ENCODE data around the gene UGGT2.
"Not testable (repeated sequence)": the region's sequence is repeated elsewhere in the genome, so short reads cannot be mapped to it uniquely, and the experiment has no call there.

UGGT2 gene, protein sequence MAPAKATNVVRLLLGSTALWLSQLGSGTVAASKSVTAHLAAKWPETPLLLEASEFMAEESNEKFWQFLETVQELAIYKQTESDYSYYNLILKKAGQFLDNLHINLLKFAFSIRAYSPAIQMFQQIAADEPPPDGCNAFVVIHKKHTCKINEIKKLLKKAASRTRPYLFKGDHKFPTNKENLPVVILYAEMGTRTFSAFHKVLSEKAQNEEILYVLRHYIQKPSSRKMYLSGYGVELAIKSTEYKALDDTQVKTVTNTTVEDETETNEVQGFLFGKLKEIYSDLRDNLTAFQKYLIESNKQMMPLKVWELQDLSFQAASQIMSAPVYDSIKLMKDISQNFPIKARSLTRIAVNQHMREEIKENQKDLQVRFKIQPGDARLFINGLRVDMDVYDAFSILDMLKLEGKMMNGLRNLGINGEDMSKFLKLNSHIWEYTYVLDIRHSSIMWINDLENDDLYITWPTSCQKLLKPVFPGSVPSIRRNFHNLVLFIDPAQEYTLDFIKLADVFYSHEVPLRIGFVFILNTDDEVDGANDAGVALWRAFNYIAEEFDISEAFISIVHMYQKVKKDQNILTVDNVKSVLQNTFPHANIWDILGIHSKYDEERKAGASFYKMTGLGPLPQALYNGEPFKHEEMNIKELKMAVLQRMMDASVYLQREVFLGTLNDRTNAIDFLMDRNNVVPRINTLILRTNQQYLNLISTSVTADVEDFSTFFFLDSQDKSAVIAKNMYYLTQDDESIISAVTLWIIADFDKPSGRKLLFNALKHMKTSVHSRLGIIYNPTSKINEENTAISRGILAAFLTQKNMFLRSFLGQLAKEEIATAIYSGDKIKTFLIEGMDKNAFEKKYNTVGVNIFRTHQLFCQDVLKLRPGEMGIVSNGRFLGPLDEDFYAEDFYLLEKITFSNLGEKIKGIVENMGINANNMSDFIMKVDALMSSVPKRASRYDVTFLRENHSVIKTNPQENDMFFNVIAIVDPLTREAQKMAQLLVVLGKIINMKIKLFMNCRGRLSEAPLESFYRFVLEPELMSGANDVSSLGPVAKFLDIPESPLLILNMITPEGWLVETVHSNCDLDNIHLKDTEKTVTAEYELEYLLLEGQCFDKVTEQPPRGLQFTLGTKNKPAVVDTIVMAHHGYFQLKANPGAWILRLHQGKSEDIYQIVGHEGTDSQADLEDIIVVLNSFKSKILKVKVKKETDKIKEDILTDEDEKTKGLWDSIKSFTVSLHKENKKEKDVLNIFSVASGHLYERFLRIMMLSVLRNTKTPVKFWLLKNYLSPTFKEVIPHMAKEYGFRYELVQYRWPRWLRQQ (N-terminal part only)

GRCh38 chr13:96053003-96053703, at the start of gene UGGT2:
TSS of gene UGGT2 (minus strand) at chr13:96053401. CDS start at chr13:96053312, 89 bp downstream.
- DNase-seq, result no peak

GRCh38 chr13:96100457-96101220, 47.4 kb upstream of the UGGT2 start:
- DNase-seq, result no peak

DNA sequence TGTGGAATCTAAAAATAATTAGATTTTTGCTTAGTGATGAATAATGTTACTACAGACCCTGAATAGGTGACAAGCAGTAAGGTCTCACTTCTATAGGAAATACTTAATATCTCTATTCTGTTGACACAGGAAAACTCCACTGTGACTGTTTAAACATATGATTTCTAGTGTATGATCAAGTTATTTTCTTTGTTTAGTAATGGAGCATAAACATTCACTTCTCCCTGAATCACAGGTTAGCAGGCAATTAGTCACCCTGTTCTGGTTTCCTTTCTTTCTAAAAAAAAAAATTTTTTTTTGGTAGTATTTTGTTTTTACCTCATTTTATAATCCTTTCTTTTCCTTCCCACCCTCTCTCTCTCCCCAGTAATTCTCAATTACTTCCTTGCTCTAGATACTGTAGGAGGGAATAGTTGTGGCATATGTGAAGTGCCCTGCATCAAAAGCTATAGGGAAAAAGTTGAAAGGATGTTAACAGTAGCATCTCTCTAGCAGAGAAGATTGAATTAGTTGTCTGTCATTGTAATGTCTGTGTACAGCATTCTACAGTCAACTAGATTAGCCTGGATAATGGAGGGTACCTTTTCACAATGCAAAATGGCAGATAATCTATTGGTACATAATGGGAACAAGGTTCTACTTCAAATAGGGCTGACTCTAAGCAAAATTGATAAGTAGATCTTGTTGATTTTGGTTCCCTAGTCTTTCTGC, 40.2 kb upstream of the UGGT2 start:
- no peak for DNase-seq

DNA sequence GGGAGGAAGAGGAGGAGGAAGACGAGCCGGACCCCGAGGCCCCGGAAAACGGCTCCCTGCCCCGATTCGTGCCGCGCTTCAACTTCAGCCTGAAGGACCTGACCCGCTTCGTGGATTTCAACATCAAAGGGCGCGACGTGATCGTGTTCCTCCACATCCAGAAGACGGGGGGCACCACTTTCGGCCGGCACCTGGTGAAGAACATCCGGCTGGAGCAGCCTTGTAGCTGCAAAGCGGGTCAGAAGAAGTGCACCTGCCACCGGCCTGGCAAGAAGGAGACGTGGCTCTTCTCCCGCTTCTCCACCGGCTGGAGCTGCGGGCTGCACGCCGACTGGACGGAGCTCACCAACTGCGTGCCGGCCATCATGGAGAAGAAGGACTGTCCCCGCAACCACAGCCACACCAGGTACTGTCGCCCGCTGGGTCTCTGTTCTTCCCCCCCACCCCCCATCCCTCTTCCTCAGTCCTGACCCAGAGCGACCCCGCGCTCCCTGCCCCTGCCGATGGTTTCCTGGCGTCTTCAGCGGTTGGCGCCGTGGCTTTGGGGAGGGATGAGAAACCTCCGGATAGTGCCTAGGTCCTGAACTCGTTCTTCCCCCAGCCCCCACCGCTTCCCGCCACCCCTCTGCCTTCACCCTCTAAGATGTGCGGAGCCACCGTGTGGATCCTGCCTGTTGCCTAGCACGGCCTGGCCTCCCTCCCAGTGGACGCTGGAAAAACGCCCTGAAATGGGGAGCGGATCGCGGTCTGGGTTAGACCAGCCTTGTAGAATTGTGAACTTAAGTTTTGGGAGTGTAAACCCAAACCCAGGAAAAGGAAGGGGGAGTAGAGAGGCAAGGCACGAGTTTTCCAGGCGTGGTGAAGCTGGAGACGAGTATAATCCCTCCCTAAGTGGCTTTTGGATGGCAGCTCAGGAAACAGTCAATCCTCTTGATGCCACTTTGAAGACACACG, 38.2 kb upstream of the UGGT2 start:
- DNase-seq, result no peak

- DNase-seq, result no peak
Observed at GRCh38 chr13:96090240-96091101, 37.3 kb upstream of the UGGT2 start.

DNA sequence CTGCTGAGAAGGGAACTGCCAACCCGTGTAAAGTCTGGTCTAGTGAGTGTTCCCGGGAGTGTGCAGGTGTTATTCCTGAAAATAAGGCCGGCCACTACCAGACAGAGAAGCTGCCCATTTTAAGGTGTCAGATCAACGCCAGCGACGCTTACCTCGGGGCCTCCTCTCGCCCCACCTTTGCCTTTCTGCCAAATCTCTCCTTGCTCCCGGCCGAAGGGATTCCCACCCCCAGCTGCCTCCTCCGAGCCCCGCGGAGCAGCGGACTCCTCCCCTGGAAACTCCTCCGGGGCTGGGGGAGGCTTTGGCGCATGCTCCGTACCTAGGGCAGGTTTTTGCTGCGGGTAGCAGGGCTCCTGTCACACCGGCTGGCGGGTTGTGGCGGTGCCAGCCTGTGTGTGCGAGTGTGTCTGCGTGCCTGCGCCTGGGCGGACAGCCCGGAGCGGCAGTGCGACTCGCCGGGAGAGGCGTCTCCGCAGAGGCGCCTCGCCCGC, 36.6 kb upstream of the UGGT2 start, which contains the start of gene HS6ST3:
Gene HS6ST3, plus strand, starts transcription at position 359 of the 491 bp plus-strand sequence.
- no peak for DNase-seq

- DNase-seq, result no peak
Observed at GRCh38 chr13:96089139-96089538, 35.9 kb upstream of the UGGT2 start.

DNA sequence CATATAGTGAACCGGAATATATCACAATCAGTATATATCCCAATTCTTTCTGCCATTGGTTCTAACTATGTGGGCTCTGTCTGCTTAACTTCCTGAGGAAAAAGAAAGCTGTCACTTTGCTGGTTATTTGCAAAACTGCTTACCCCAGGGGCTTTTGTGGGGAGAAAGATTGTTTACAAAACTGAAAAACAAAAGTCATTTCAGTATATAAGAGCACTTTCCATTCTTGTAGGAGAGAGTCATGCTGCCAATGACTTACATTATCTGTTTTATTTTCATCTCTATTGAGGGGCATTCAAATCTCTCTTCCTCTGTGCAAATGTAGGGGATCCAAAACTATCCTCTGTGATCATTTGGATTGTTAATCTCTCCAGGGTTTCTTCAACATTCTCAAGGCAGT, 33.5 kb upstream of the UGGT2 start:
- DNase-seq, result no peak

GRCh38 chr13:96082640-96083039, 29.4 kb upstream of the UGGT2 start:
- no peak for DNase-seq

DNA sequence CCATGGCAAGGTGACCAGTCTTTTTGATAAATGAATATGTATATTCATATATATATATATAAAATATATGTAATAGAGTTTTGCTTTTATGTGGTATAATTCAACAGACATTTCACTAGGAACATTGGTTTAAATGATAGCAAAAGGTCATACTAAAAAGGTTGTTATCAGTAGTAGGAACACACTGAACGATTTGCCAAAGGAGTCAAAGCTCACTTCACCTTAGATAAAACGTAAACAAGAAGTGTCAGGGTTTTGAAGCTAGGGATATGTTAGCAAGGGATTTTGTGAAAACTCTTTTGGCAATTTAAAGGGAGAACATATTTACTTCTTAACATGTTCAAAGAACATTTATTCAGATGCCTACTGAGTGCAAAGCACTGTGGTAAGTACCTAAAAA, 28.7 kb upstream of the UGGT2 start:
- no peak for DNase-seq

- no peak for DNase-seq
Observed at GRCh38 chr13:96080676-96081075, 27.5 kb upstream of the UGGT2 start.

- DNase-seq, result no peak
Observed at GRCh38 chr13:96075953-96076543, 22.8 kb upstream of the UGGT2 start.

DNA sequence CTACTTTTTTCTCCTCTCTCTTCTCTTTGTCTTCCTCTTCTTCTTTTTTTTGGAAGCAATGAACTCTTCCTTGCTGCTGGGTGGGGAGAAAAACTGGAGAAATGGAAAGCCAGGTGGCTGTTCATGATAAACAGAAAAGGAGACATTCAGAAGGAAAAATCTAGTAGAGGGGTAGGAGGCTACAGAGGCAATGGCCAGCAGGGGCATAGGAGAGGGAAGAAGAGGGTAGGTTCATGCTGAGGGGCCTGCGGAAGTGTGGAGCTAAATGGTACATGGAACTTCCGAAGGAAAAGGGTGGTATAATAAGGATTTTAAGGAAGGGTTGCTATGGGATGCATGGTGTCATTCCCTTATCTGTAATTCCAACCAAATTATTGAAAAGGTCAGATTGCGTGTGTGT, 19.2 kb upstream of the UGGT2 start:
- DNase-seq, result no peak

DNA sequence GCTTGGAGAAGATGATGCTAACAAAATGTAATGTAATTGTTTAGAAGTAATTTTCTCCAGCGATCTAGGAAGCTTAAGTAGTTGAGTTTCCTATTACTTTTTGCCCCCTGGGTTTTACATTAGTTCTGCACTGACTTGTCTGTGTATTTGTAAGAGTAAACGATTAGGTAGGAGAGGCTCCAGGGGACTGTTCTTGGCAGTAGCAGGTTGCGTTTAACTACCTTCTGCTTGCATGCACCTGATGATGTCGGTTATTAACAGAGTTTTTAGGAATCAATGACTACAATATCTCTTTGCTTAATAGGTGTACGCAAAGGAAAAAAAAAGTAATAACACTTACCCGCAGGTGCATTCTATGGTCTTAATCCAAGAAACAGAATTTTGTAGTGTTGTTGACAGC, 18.3 kb upstream of the UGGT2 start:
- DNase-seq, result no peak

- DNase-seq, result no peak
Observed at GRCh38 chr13:96068729-96069128, 15.5 kb upstream of the UGGT2 start.

DNA sequence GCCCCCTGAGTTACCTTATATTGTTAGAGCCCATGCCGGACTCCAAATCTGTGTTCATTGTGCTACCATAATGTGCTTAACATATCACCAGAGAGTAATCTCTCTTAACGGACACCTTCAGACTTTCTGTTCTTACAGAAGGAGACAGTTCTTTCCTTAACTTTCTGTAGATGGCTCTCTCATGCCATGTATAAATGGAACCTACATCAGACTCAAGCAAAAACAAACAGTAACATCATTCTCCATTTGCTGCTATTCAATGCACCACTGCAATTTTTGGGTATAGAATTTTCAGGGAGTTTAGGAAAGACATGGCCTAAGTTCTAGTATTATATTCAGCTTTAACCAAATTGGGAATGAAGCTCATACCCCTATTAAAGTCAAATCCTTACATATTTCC, 12.6 kb upstream of the UGGT2 start:
- DNase-seq, result no peak

- no peak for DNase-seq
Observed at GRCh38 chr13:96052656-96053002, 572 bp downstream of the UGGT2 start.

- DNase-seq, result not testable (repeated sequence)
Observed at GRCh38 chr13:96051946-96052345, 1.3 kb downstream of the UGGT2 start.

All from CD4-positive, alpha-beta T cell treated with Interleukin-17A for 4 hours (primary cell).